Endothelial cell of umbilical vein (primary cell): ENCODE measurements around the gene ABR. TPM values are rescaled to one million over a fixed set of nuclear protein-coding genes. Genes with fewer than 3 reads are reported as not detected.

ENCODE experiments used
- BruUV-seq: library from RNA; stranded (reverse); fragments of 400-500 nt; replicated peaks from 2 replicates; lab custom pipeline; 2021; lab: Mats Ljungman, UMichigan
- CTCF ChIA-PET: fragments of 300-600, 350-600 bp; sonication (Branson Sonifier 250); formaldehyde crosslinking; loops from one replicate; lab custom pipeline; 2021; ENCODE audit warnings: antibody characterized with exemption, inconsistent platforms; lab: Charles Lee
- POLR2A ChIA-PET: fragments of 300-600, 350-600 bp; sonication (Branson Sonifier 250); formaldehyde crosslinking; loops from one replicate; lab custom pipeline; 2021; ENCODE audit warnings: antibody characterized with exemption, inconsistent platforms; lab: Charles Lee
- DNase-seq: peaks from one replicate; pipeline ENCODE4 v3.0.0-alpha.2; 2011; ENCODE audit warnings: low read depth, low spot score
- FAIRE-seq: peaks from 2 replicates; lab custom pipeline; 2011; peaks lifted over from hg19 to GRCh38; lab: Jason Lieb, UNC
- H2AFZ ChIP-seq: 2 replicates; pipeline ENCODE4 v1.6.0; 2012; ENCODE audit warnings: low read depth, low read length, control low read depth, inconsistent platforms
- H3K27ac ChIP-seq: 2 replicates; pipeline ENCODE4 v1.5.1; 2011; ENCODE audit warnings: low read depth, mild to moderate bottlenecking, control low read depth, low read length, moderate library complexity; ENCODE audit not compliant: insufficient read depth
- H3K27me3 ChIP-seq, 2 experiments: 2 replicates each; pipeline versions ENCODE4 v1.6.0 to v1.6.1; 2011; ENCODE audit warnings: low read length in 2 of 2, mixed read lengths in 1 of 2; ENCODE audit not compliant: control insufficient read depth in 2 of 2, insufficient read depth in 2 of 2
- H3K36me3 ChIP-seq, 2 experiments: 2 replicates in 1 of 2; 3 replicates in 1 of 2; pipeline ENCODE4 v1.5.1; 2011; ENCODE audit warnings: low read length in 2 of 2, mild to moderate bottlenecking in 1 of 2, moderate library complexity in 1 of 2; ENCODE audit not compliant: control insufficient read depth in 2 of 2, insufficient read depth in 2 of 2; ENCODE audit errors: extremely low read depth in 1 of 2
- H3K4me1 ChIP-seq: 3 replicates; pipeline ENCODE4 v1.5.1; 2011; ENCODE audit warnings: mild to moderate bottlenecking, low read length; ENCODE audit not compliant: control insufficient read depth, insufficient read depth; ENCODE audit errors: extremely low read depth
- H3K4me2 ChIP-seq: 2 replicates; pipeline ENCODE4 v1.6.1; 2011; ENCODE audit warnings: low read length, control low read depth, mixed read lengths; ENCODE audit not compliant: insufficient read depth
- H3K4me3 ChIP-seq, 3 experiments: fragments of 200-600 bp in 1 of 3; sonication (generic), shearing (Covaris generic) in 1 of 3; replicated peaks in 1 of 3; 2 replicates each; pipeline ENCODE4 v1.5.1; 2011 to 2016; ENCODE audit warnings: control low read depth in 3 of 3, low read length in 3 of 3, mild to moderate bottlenecking in 2 of 3, inconsistent platforms in 1 of 3, low read depth in 1 of 3, moderate library complexity in 1 of 3; ENCODE audit not compliant: insufficient read depth in 1 of 3
- H3K79me2 ChIP-seq: 2 replicates; pipeline ENCODE4 v1.6.0; 2012; ENCODE audit warnings: low read length, inconsistent platforms; ENCODE audit not compliant: control insufficient read depth, insufficient read depth
- H3K9ac ChIP-seq: replicated peaks from 2 replicates; pipeline ENCODE3; 2011; ENCODE audit warnings: low read length, control low read depth; ENCODE audit not compliant: insufficient read depth; ENCODE audit errors: extremely low read depth
- H3K9me1 ChIP-seq: replicated peaks from 3 replicates; pipeline ENCODE4 v1.6.0; 2011; ENCODE audit warnings: mild to moderate bottlenecking, low read length; ENCODE audit not compliant: control insufficient read depth, insufficient read depth; ENCODE audit errors: extremely low read depth
- H3K9me3 ChIP-seq: replicated peaks from 2 replicates; pipeline ENCODE4 v1.5.1; 2012; ENCODE audit warnings: low read length, inconsistent platforms; ENCODE audit not compliant: control insufficient read depth, insufficient read depth
- H4K20me1 ChIP-seq: replicated peaks from 2 replicates; pipeline ENCODE3; 2011; ENCODE audit warnings: mild to moderate bottlenecking, low read length; ENCODE audit not compliant: control insufficient read depth, insufficient read depth; ENCODE audit errors: extremely low read depth
- CTCF ChIP-seq, 2 donors: IDR thresholded peaks; 1 replicate in 1 of 2; 2 replicates in 1 of 2; pipeline ENCODE4 v1.5.1; 2011; ENCODE audit warnings: low read length in 2 of 2, mild to moderate bottlenecking in 2 of 2, moderate library complexity in 2 of 2, control low read depth in 1 of 2, inconsistent platforms in 1 of 2, low read depth in 1 of 2; ENCODE audit not compliant: insufficient read depth in 1 of 2; ENCODE audit errors: extremely low read depth in 1 of 2
- GATA2 ChIP-seq: IDR thresholded peaks from 2 replicates; pipeline ENCODE4 v1.7.0; 2011; ENCODE audit warnings: low read depth, mild to moderate bottlenecking, moderate library complexity, mixed read lengths, low read length; ENCODE audit not compliant: insufficient read length, insufficient read depth
- MAX ChIP-seq: IDR thresholded peaks from 2 replicates; pipeline ENCODE4 v1.6.1; 2011; ENCODE audit not compliant: insufficient read depth, insufficient read length
- dilution Hi-C: fragments of 300-500 bp; cut with MboI; formaldehyde crosslinking; loops from one replicate; pipeline ENCODE4 v1.15.0; 2019; ENCODE audit warnings: low sequenced_read_pairs; ENCODE audit not compliant: extremely low pct_ligation_motif_present
- intact Hi-C: fragments of 100-400 bp; cut with micrococcal nuclease; formaldehyde crosslinking; loops from one replicate; pipeline ENCODE4 v1.10.0; 2022
- polyA plus RNA-seq, 4 experiments: library from polyadenylated mRNA; depleted of rRNA in 3 of 4; stranded (reverse) in 3 of 4; unstranded in 1 of 4; fragments of >200 nt; gene quantifications; 2 replicates each; pipeline versions ENCODE4 v1.2.1 to v1.2.3, GENCODE V29; 2011 to 2012; ENCODE audit warnings: missing spikeins in 1 of 4
- total RNA-seq: library from RNA; stranded (reverse); gene quantifications from 2 replicates; pipeline ENCODE4 v1.2.3, GENCODE V29; 2021

ABR gene
- total and polyA plus RNA-seq, 2 donors (not counting 3 experiments of a cell fraction or from before 2014, with no cell fraction given), result 83.5 to 96.8 TPM

- Histone ChIP-seq H3K36me3 (peaks cover 3 to 18% of the 10 kb centered on the region in 2 experiments), H3K9ac (no peak overlapping the region), H3K27me3 (no peaks in the 10 kb centered on the region), H4K20me1 (no peaks in the 10 kb centered on the region), H3K4me3 (no peak overlapping the region), H3K9me1 (no peaks in the 10 kb centered on the region), H3K79me2 (no peaks in the 10 kb centered on the region), H2AFZ (no peak overlapping the region), H3K27ac (no peak overlapping the region), H3K4me1 (peaks cover 6% of the 10 kb centered on the region), H3K9me3 (no peaks in the 10 kb centered on the region), H3K4me2 (no peak overlapping the region)
- peak; percentile 24 to 78 for TF ChIP-seq CTCF (IDR thresholded peaks at IDR 0.05; ENCODE audit: extremely low read depth in 1 of 2, insufficient read depth in 1 of 2, low read depth in 1 of 2, low read length in 2 of 2)
- TF ChIP-seq MAX, result no peak
- DNase-seq, result peak; percentile 65
- dilution Hi-C loops, result no loop called here
- ChIA-PET CTCF (interaction anchor here (0.6 to 6.0 kb wide), 69 partner anchors 9 to 909 kb away, joined by 3 to 260 read pairs (median 6); partner anchors contain the start of genes ABR, NXN and TIMM22), POLR2A (interaction anchor here (1.0 kb wide), 1 partner anchor 64 kb away, joined by 3 read pairs; no protein-coding TSS in a partner anchor)
- intact Hi-C loops, result loop anchor here (1.0 to 2.0 kb wide), 5 partner anchors 52 to 274 kb away; no protein-coding TSS in a partner anchor
- BruUV-seq, result no TSS peak
- FAIRE-seq, result peak; percentile 57
Measured at GRCh38 chr17:1058423-1059130, 121.2 kb downstream of the ABR start.

GRCh38 chr17:1056761-1057160, 123.0 kb downstream of the ABR start:
- dilution Hi-C loops, result no loop called here
- CTCF ChIA-PET, result interaction anchor here (0.6 to 6.0 kb wide), 59 partner anchors 10 to 644 kb away, joined by 3 to 265 read pairs (median 5); partner anchors contain the start of genes ABR, GLOD4, MRM3 and NXN
- intact Hi-C loops, result loop anchor here (1.0 to 2.0 kb wide), 4 partner anchors 18 to 75 kb away; no protein-coding TSS in a partner anchor

More at GRCh38 chr17:1056761-1057160, 123.0 kb downstream of the ABR start:
- DNase-seq (no peak), FAIRE-seq (no peak)
- Histone ChIP-seq H3K9me3 (no peaks in the 10 kb centered on the region), H3K36me3 (peaks cover 3 to 17% of the 10 kb centered on the region in 2 experiments), H3K4me1 (peaks cover 5% of the 10 kb centered on the region), H4K20me1 (no peaks in the 10 kb centered on the region), H3K4me3 (no peak overlapping the region), H2AFZ (no peak overlapping the region), H3K9ac (no peak overlapping the region), H3K27me3 (no peaks in the 10 kb centered on the region), H3K9me1 (no peaks in the 10 kb centered on the region), H3K27ac (no peak overlapping the region), H3K4me2 (no peak overlapping the region), H3K79me2 (no peaks in the 10 kb centered on the region)
- no peak for TF ChIP-seq GATA2
- no TSS peak for BruUV-seq
- POLR2A ChIA-PET, result no interaction called here
